ENCODE data around the gene KCP. TPM values are rescaled to one million over a fixed set of nuclear protein-coding genes. Genes with fewer than 3 reads are reported as not detected.

Gene KCP
- polyA plus RNA-seq, 1 donor (not counting 4 experiments of a cell fraction or from before 2014, with no cell fraction given) = not detected

DNA sequence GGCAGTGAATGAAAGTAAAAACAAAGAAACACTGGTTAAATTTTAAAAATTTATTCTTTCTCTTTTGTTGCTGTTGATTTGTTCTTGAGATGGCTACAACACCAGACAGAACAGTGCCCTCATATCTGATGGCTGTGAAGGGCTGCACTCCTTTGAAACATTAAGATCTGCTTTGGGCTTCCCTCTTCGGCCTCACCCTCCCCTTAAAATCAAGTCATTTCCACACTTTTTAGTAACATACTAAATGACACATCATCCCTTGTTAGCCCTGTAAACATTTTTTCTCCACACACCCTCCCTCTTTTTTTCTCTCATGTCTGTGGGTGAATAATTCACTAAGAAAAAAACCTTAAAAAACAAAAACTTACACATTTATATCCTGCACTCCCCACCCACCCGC, 43.6 kb upstream of the KCP start:
- dilution Hi-C loops (cut with MboI; ENCODE audit: extremely low pct_ligation_motif_present, low sequenced_read_pairs) = no loop called here
- FAIRE-seq = no peak
- Histone ChIP-seq H3K27me3 (ENCODE audit: control insufficient read depth, extremely low read depth, insufficient read depth, low read length) (no peaks in the 10 kb centered on the region), H3K9me1 (ENCODE audit: control insufficient read depth, extremely low read depth, insufficient read depth, low read length) (no peaks in the 10 kb centered on the region), H3K9me3 (ENCODE audit: control insufficient read depth, low read depth, low read length) (no peaks in the 10 kb centered on the region), H2AFZ (ENCODE audit: control insufficient read depth, low read length) (no peak overlapping the region), H3K79me2 (ENCODE audit: control insufficient read depth, insufficient read depth, low read length) (no peaks in the 10 kb centered on the region), H3K4me1 (ENCODE audit: control insufficient read depth, extremely low read depth, insufficient read depth, low read length) (no peaks in the 10 kb centered on the region), H3K9ac (ENCODE audit: control insufficient read depth, extremely low read depth, insufficient read depth, low read length) (no peak overlapping the region), H3K4me3 (ENCODE audit: control insufficient read depth in 2 of 3, extremely low read depth in 1 of 3, insufficient read depth in 2 of 3, low read depth in 1 of 3, low read length in 3 of 3) (no peak overlapping the region), H3K27ac (ENCODE audit: control insufficient read depth, insufficient read depth, low read length) (no peak overlapping the region), H4K20me1 (ENCODE audit: control insufficient read depth, extremely low read depth, insufficient read depth, low read length) (no peaks in the 10 kb centered on the region), H3K36me3 (ENCODE audit: control insufficient read depth in 2 of 2, extremely low read depth in 1 of 2, insufficient read depth in 2 of 2, low read length in 2 of 2) (peaks cover 22 to 37% of the 10 kb centered on the region in 2 experiments), H3K4me2 (ENCODE audit: control insufficient read depth, extremely low read depth, insufficient read depth, low read depth, low read length) (no peak overlapping the region)
- TF ChIP-seq, protein P1, sequence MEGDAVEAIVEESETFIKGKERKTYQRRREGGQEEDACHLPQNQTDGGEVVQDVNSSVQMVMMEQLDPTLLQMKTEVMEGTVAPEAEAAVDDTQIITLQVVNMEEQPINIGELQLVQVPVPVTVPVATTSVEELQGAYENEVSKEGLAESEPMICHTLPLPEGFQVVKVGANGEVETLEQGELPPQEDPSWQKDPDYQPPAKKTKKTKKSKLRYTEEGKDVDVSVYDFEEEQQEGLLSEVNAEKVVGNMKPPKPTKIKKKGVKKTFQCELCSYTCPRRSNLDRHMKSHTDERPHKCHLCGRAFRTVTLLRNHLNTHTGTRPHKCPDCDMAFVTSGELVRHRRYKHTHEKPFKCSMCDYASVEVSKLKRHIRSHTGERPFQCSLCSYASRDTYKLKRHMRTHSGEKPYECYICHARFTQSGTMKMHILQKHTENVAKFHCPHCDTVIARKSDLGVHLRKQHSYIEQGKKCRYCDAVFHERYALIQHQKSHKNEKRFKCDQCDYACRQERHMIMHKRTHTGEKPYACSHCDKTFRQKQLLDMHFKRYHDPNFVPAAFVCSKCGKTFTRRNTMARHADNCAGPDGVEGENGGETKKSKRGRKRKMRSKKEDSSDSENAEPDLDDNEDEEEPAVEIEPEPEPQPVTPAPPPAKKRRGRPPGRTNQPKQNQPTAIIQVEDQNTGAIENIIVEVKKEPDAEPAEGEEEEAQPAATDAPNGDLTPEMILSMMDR (optimal IDR thresholded peaks at IDR 0.05 in 1 of 3, IDR thresholded peaks at IDR 0.05 in 1 of 3, conservative IDR thresholded peaks at IDR 0.05 in 1 of 3; ENCODE audit: extremely low read depth in 1 of 3, insufficient read depth in 2 of 3, low read length in 3 of 3) = no peak
- TF ChIP-seq EZH2 (IDR thresholded peaks at IDR 0.05; ENCODE audit: low read length) = no peak
- DNase-seq (ENCODE audit: low read depth, low spot score) = no peak

GRCh38 chr7:128951296-128951695, 40.8 kb upstream of the KCP start:
- no peak for TF ChIP-seq EZH2 (IDR thresholded peaks at IDR 0.05; ENCODE audit: low read length)
- TF ChIP-seq, protein P1 (optimal IDR thresholded peaks at IDR 0.05 in 1 of 3, IDR thresholded peaks at IDR 0.05 in 1 of 3, conservative IDR thresholded peaks at IDR 0.05 in 1 of 3; ENCODE audit: extremely low read depth in 1 of 3, insufficient read depth in 2 of 3, low read length in 3 of 3) = no peak
- H3K27ac ChIP-seq (ENCODE audit: control insufficient read depth, insufficient read depth, low read length) = no peak overlapping the region
- FAIRE-seq = no peak
- H3K9me1 ChIP-seq (ENCODE audit: control insufficient read depth, extremely low read depth, insufficient read depth, low read length) = no peaks in the 10 kb centered on the region
- H3K36me3 ChIP-seq (ENCODE audit: control insufficient read depth in 2 of 2, extremely low read depth in 1 of 2, insufficient read depth in 2 of 2, low read length in 2 of 2) = peaks cover 14 to 17% of the 10 kb centered on the region in 2 experiments
- H3K9ac ChIP-seq (ENCODE audit: control insufficient read depth, extremely low read depth, insufficient read depth, low read length) = no peak overlapping the region
- H3K4me1 ChIP-seq (ENCODE audit: control insufficient read depth, extremely low read depth, insufficient read depth, low read length) = no peaks in the 10 kb centered on the region
- dilution Hi-C loops (cut with MboI; ENCODE audit: extremely low pct_ligation_motif_present, low sequenced_read_pairs) = no loop called here
- H3K9me3 ChIP-seq (ENCODE audit: control insufficient read depth, low read depth, low read length) = no peaks in the 10 kb centered on the region
- no peaks in the 10 kb centered on the region for H3K27me3 ChIP-seq (ENCODE audit: control insufficient read depth, extremely low read depth, insufficient read depth, low read length)
- no peak for DNase-seq (ENCODE audit: low read depth, low spot score)
- H2AFZ ChIP-seq (ENCODE audit: control insufficient read depth, low read length) = no peak overlapping the region
- H4K20me1 ChIP-seq (ENCODE audit: control insufficient read depth, extremely low read depth, insufficient read depth, low read length) = no peaks in the 10 kb centered on the region
- H3K4me2 ChIP-seq (ENCODE audit: control insufficient read depth, extremely low read depth, insufficient read depth, low read depth, low read length) = no peak overlapping the region
- H3K4me3 ChIP-seq (ENCODE audit: control insufficient read depth in 2 of 3, extremely low read depth in 1 of 3, insufficient read depth in 2 of 3, low read depth in 1 of 3, low read length in 3 of 3) = no peak overlapping the region
- H3K79me2 ChIP-seq (ENCODE audit: control insufficient read depth, insufficient read depth, low read length) = no peaks in the 10 kb centered on the region

Measured in keratinocyte (primary cell).